NCI-H146 treated with DMSO at 0.1 percent for 48 hours (cell line): ENCODE measurements around the gene ANO6.

Experiments used
- DNase-seq: peaks from one replicate; lab custom pipeline; 2025; ENCODE audit not compliant: unreplicated experiment; lab: John Stamatoyannopoulos, UW

ANO6 gene

GRCh38 chr12:45209784-45210183 lies 6.1 kb upstream of the ANO6 start:
- no peak for DNase-seq

- DNase-seq: no peak
These were observed 3.8 kb upstream of the ANO6 start for GRCh38 chr12:45212064-45212463.

GRCh38 chr12:45213107-45213506 lies 2.8 kb upstream of the ANO6 start:
- no peak for DNase-seq

GRCh38 chr12:45214071-45214470 lies 1.8 kb upstream of the ANO6 start:
- no peak for DNase-seq

- no peak for DNase-seq
These were observed 1.0 kb upstream of the ANO6 start for GRCh38 chr12:45214749-45215418.

GRCh38 chr12:45216230-45216982 lies 511 bp downstream of the ANO6 start:
- no peak for DNase-seq

- no peak for DNase-seq
These were observed 1.1 kb downstream of the ANO6 start for GRCh38 chr12:45216983-45217485.

GRCh38 chr12:45217846-45218245 lies 2.0 kb downstream of the ANO6 start:
- DNase-seq: no peak

- DNase-seq: no peak
These were observed 3.7 kb downstream of the ANO6 start for GRCh38 chr12:45219621-45220020.

- DNase-seq: no peak
These were observed 4.6 kb downstream of the ANO6 start for GRCh38 chr12:45220363-45220931.

GRCh38 chr12:45220969-45221368 lies 5.1 kb downstream of the ANO6 start:
- no peak for DNase-seq

GRCh38 chr12:45223868-45224267 lies 8.0 kb downstream of the ANO6 start:
- DNase-seq: no peak

GRCh38 chr12:45224311-45224710 lies 8.4 kb downstream of the ANO6 start:
- no peak for DNase-seq

GRCh38 chr12:45226021-45226420 lies 10.1 kb downstream of the ANO6 start:
- DNase-seq: no peak

- no peak for DNase-seq
These were observed 11.6 kb downstream of the ANO6 start for GRCh38 chr12:45227316-45228067.

GRCh38 chr12:45231515-45232145 lies 15.7 kb downstream of the ANO6 start:
- DNase-seq: no peak

- DNase-seq: no peak
These were observed 16.4 kb downstream of the ANO6 start for GRCh38 chr12:45232146-45232755.

GRCh38 chr12:45232756-45233372 lies 17.0 kb downstream of the ANO6 start:
- DNase-seq: no peak

GRCh38 chr12:45234139-45234865 lies 18.4 kb downstream of the ANO6 start:
- no peak for DNase-seq
